Osteoblast (primary cell): ENCODE results near the gene NCF2. TPM values are rescaled to one million over a fixed set of nuclear protein-coding genes. Genes with fewer than 3 reads are reported as not detected.

Experiments
- DNase-seq: peaks from one replicate; pipeline ENCODE4 v3.0.0; 2011; ENCODE audit warnings: low spot score, mixed read lengths; ENCODE audit not compliant: insufficient read length; ENCODE audit errors: missing footprints
- H2AFZ ChIP-seq: 2 replicates; pipeline ENCODE4 v1.6.0; 2011; ENCODE audit warnings: mild to moderate bottlenecking, low read length
- H3K27ac ChIP-seq: 2 replicates; pipeline ENCODE4 v1.5.1; 2011; ENCODE audit warnings: mild to moderate bottlenecking, low read depth, low read length, moderate library complexity
- H3K27me3 ChIP-seq: 2 replicates; pipeline ENCODE4 v1.6.0; 2012; ENCODE audit warnings: mild to moderate bottlenecking, control low read depth, inconsistent platforms, low read length, moderate library complexity; ENCODE audit not compliant: insufficient read depth
- H3K36me3 ChIP-seq: 2 replicates; pipeline ENCODE4 v1.5.1; 2011; ENCODE audit warnings: mild to moderate bottlenecking, low read length, control low read depth, moderate library complexity; ENCODE audit not compliant: insufficient read depth
- H3K4me1 ChIP-seq: 2 replicates; pipeline ENCODE4 v1.5.1; 2011; ENCODE audit warnings: mild to moderate bottlenecking, low read length, control low read depth, moderate library complexity; ENCODE audit not compliant: insufficient read depth
- H3K4me2 ChIP-seq: 2 replicates; pipeline ENCODE4 v1.6.0; 2011; ENCODE audit warnings: mild to moderate bottlenecking, low read length; ENCODE audit not compliant: insufficient read depth
- H3K4me3 ChIP-seq: fragments of 200-600 bp; sonication (generic); 3 replicates; pipeline ENCODE4 v1.5.1; 2012; ENCODE audit warnings: mild to moderate bottlenecking, low read length, inconsistent platforms; ENCODE audit not compliant: insufficient read depth
- H3K79me2 ChIP-seq: 2 replicates; pipeline ENCODE4 v1.6.0; 2012; ENCODE audit warnings: mild to moderate bottlenecking, low read length, control low read depth, inconsistent platforms; ENCODE audit not compliant: insufficient read depth
- H3K9me3 ChIP-seq: 2 replicates; pipeline ENCODE4 v1.5.1; 2011; ENCODE audit warnings: low read depth, low read length, control low read depth
- H4K20me1 ChIP-seq: 2 replicates; pipeline ENCODE4 v1.6.0; 2012; ENCODE audit warnings: mild to moderate bottlenecking, low read length, control low read depth; ENCODE audit not compliant: insufficient read depth
- total RNA-seq: library from RNA; depleted of rRNA; stranded (reverse); fragments of >200 nt; gene quantifications from 2 replicates; pipeline ENCODE4 v1.2.3, GENCODE V29; 2012
- TF ChIP-seq, protein P1 (sequence below): IDR thresholded peaks from 2 replicates; pipeline ENCODE4 v1.5.1; 2011; ENCODE audit warnings: mild to moderate bottlenecking, low read depth, low read length, moderate library complexity; ENCODE audit errors: extremely low read depth

The NCF2 gene
- total RNA-seq, 1 donor = 2.2 TPM

DNA sequence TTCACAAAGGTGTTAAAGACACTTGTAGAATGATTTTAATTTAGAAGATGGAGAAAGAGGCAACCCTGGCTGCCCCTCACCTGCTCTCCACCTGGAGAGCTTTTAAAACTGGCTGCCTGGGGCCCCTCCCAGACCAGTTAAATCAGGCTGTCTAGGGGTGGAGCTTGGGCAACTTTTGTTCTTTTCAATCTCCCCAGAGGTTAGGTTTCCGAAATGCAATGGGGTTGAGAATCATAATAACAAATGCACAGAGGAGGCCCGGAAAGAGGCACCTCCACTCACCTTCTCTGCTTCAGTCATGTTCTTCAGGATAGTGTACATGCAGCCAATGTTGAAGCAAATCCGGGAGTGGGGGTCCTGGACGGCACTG is 400 bp downstream of the NCF2 start:
- TF ChIP-seq, protein P1, sequence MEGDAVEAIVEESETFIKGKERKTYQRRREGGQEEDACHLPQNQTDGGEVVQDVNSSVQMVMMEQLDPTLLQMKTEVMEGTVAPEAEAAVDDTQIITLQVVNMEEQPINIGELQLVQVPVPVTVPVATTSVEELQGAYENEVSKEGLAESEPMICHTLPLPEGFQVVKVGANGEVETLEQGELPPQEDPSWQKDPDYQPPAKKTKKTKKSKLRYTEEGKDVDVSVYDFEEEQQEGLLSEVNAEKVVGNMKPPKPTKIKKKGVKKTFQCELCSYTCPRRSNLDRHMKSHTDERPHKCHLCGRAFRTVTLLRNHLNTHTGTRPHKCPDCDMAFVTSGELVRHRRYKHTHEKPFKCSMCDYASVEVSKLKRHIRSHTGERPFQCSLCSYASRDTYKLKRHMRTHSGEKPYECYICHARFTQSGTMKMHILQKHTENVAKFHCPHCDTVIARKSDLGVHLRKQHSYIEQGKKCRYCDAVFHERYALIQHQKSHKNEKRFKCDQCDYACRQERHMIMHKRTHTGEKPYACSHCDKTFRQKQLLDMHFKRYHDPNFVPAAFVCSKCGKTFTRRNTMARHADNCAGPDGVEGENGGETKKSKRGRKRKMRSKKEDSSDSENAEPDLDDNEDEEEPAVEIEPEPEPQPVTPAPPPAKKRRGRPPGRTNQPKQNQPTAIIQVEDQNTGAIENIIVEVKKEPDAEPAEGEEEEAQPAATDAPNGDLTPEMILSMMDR = no peak
- Histone ChIP-seq H3K4me2 (no peak overlapping the region), H3K27me3 (no peaks in the 10 kb centered on the region), H3K4me3 (no peak overlapping the region), H2AFZ (no peak overlapping the region), H3K4me1 (no peaks in the 10 kb centered on the region), H3K9me3 (no peaks in the 10 kb centered on the region), H3K36me3 (no peaks in the 10 kb centered on the region), H3K27ac (no peak overlapping the region), H3K79me2 (no peaks in the 10 kb centered on the region), H4K20me1 (no peaks in the 10 kb centered on the region)
- no peak for DNase-seq

DNA sequence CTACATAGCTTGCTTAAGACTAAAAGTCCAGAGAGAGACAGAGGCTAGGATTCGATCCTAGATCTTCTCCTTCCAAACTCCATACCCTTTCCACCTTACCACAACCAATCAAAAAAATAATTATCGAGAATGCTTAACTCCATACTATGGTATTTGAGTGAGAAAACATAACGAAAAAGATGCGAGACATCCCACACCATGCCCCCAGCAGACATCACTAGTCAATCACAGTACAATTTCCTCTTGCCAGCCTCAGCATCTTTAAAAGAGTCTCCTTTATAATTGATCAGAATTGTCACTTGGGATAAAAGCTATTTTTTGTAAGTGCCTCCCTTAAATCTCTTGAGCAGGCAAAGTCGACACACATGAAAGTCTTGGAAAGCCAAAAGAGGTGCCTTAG is 875 bp downstream of the NCF2 start:
- TF ChIP-seq, protein P1 = no peak
- no peak overlapping the region for H3K4me3 ChIP-seq
- no peaks in the 10 kb centered on the region for H3K79me2 ChIP-seq
- no peaks in the 10 kb centered on the region for H3K27me3 ChIP-seq
- H3K4me2 ChIP-seq = no peak overlapping the region
- no peak overlapping the region for H3K27ac ChIP-seq
- no peak for DNase-seq
- H3K36me3 ChIP-seq = no peaks in the 10 kb centered on the region
- H3K9me3 ChIP-seq = no peaks in the 10 kb centered on the region
- no peaks in the 10 kb centered on the region for H3K4me1 ChIP-seq
- no peak overlapping the region for H2AFZ ChIP-seq
- no peaks in the 10 kb centered on the region for H4K20me1 ChIP-seq

DNA sequence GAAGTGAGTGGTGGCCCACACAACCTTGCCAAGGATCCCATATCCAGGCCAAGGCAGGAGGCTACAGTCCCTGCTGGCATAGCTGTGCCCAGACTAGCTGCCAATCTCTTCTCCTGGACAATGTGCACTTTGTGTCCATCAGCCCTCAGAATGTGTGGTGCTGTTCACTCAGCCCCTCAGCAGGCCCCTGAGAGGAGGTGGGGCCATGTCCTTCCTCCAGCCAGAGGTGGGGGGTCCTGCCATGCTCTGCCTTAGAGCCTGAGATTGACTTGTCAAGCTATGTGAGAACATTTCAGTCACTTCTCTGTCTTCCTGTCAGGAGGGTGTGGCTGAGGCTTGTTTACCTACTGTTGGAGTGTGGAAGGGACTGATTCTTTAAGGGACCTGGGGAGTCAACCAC is 1.4 kb downstream of the NCF2 start:
- H4K20me1 ChIP-seq = no peaks in the 10 kb centered on the region
- no peak overlapping the region for H3K4me3 ChIP-seq
- H3K4me1 ChIP-seq = no peaks in the 10 kb centered on the region
- no peaks in the 10 kb centered on the region for H3K27me3 ChIP-seq
- no peak overlapping the region for H2AFZ ChIP-seq
- H3K27ac ChIP-seq = no peak overlapping the region
- no peaks in the 10 kb centered on the region for H3K36me3 ChIP-seq
- no peak for DNase-seq
- no peaks in the 10 kb centered on the region for H3K9me3 ChIP-seq
- H3K4me2 ChIP-seq = no peak overlapping the region
- TF ChIP-seq, protein P1 = no peak
- no peaks in the 10 kb centered on the region for H3K79me2 ChIP-seq

DNA sequence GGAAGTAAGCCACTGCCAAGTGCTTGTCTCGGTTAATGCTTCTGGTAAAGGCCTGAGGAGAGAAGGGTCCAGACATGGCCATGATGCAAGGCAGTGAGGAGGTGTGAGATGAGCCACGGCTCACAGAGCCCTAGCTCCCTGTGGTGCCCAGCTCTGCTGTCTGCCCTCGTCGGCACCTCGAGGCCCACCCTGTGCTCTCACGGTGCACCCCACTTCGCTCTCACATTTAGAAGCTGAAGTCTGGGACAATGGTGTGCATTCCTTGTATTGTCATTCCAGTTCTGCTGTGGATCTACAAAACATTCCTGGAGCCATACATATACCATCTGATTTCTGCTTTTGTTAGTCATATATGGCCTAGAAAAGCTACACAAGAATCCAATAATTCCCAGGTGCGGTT is 3.3 kb downstream of the NCF2 start:
- no peak overlapping the region for H3K4me2 ChIP-seq
- DNase-seq = no peak
- TF ChIP-seq, protein P1 = no peak
- no peak overlapping the region for H3K4me3 ChIP-seq
- no peak overlapping the region for H3K27ac ChIP-seq
- H4K20me1 ChIP-seq = no peaks in the 10 kb centered on the region
- H3K9me3 ChIP-seq = no peaks in the 10 kb centered on the region
- H2AFZ ChIP-seq = no peak overlapping the region
- no peaks in the 10 kb centered on the region for H3K27me3 ChIP-seq
- H3K79me2 ChIP-seq = no peaks in the 10 kb centered on the region
- no peaks in the 10 kb centered on the region for H3K36me3 ChIP-seq
- H3K4me1 ChIP-seq = no peaks in the 10 kb centered on the region
